SK-N-SH treated with all-trans-retinoic acid at 6 μM for 48 hours (cell line): Measurements from ENCODE around the gene CCDC190.

Experiments
- ATAC-seq: fragments of 200-7000 bp; cut with Tn5 transposase; 3 replicates; pipeline ENCODE4 v1.9.1; 2020; ENCODE audit warnings: mild to moderate bottlenecking, moderate library complexity
- ARNTL ChIP-seq: fragments of 450-650 bp; formaldehyde crosslinking; IDR thresholded peaks from 2 replicates; pipeline ENCODE4 v1.5.0; 2020; ENCODE audit warnings: low read depth, mild to moderate bottlenecking, moderate library complexity, borderline replicate concordance
- BACH2 ChIP-seq: fragments of 250-450 bp; sonication (Bioruptor Pico); IDR thresholded peaks from 2 replicates; pipeline ENCODE4 v1.9.0; 2021; ENCODE audit warnings: mild to moderate bottlenecking, borderline replicate concordance
- CREB5 ChIP-seq: fragments of 250-450 bp; sonication (Bioruptor Pico); IDR thresholded peaks from 2 replicates; pipeline ENCODE4 v1.5.1; 2020; ENCODE audit warnings: low read depth, mild to moderate bottlenecking, moderate library complexity
- CSDC2 ChIP-seq: fragments of 250-450 bp; sonication (Bioruptor Pico); IDR thresholded peaks from 2 replicates; pipeline ENCODE4 v1.5.0; 2020; ENCODE audit warnings: mild to moderate bottlenecking, moderate library complexity
- CSRNP3 ChIP-seq: fragments of 250-450 bp; sonication (Bioruptor Pico); IDR thresholded peaks from 2 replicates; pipeline ENCODE4 v1.5.1; 2021; ENCODE audit warnings: mild to moderate bottlenecking, moderate library complexity
- ESRRG ChIP-seq: fragments of 250-450 bp; sonication (Bioruptor Pico); IDR thresholded peaks from 2 replicates; pipeline ENCODE4 v1.6.1; 2021; ENCODE audit warnings: mild to moderate bottlenecking
- GLIS3 ChIP-seq: fragments of 250-450 bp; sonication (Bioruptor Pico); IDR thresholded peaks from 2 replicates; pipeline ENCODE4 v1.5.0; 2020; ENCODE audit warnings: mild to moderate bottlenecking, moderate library complexity
- ISL1 ChIP-seq: fragments of 250-450 bp; sonication (Bioruptor Pico); IDR thresholded peaks from 2 replicates; pipeline ENCODE4 v2.1.2; 2022; ENCODE audit warnings: mild to moderate bottlenecking, moderate library complexity
- OSR1 ChIP-seq: fragments of 250-450 bp; sonication (Bioruptor Pico); IDR thresholded peaks from 2 replicates; pipeline ENCODE4 v1.8.0; 2022; ENCODE audit warnings: moderate library complexity, mild to moderate bottlenecking, inconsistent platforms
- POU6F1 ChIP-seq: fragments of 250-450 bp; sonication (Bioruptor Pico); IDR thresholded peaks from 2 replicates; pipeline ENCODE4 v1.8.0; 2021; ENCODE audit warnings: low read depth, mild to moderate bottlenecking, moderate library complexity, borderline replicate concordance
- PPARA ChIP-seq: fragments of 250-450 bp; sonication (Bioruptor Pico); IDR thresholded peaks from 2 replicates; pipeline ENCODE4 v1.5.0; 2020; ENCODE audit warnings: mild to moderate bottlenecking, borderline replicate concordance
- RARB ChIP-seq: fragments of 250-450 bp; sonication (Bioruptor Pico); IDR thresholded peaks from 2 replicates; pipeline ENCODE4 v1.8.0; 2021; ENCODE audit warnings: mild to moderate bottlenecking, moderate library complexity
- SNAI2 ChIP-seq: fragments of 250-450 bp; sonication (Bioruptor Pico); IDR thresholded peaks from 2 replicates; pipeline ENCODE4 v1.5.0; 2020; ENCODE audit warnings: mild to moderate bottlenecking, moderate library complexity
- TCF4 ChIP-seq: fragments of 250-450 bp; sonication (Bioruptor Pico); IDR thresholded peaks from 2 replicates; pipeline ENCODE4 v1.8.0; 2021; ENCODE audit warnings: mild to moderate bottlenecking, moderate library complexity, borderline replicate concordance
- TOX ChIP-seq: fragments of 250-450 bp; sonication (Bioruptor Pico); IDR thresholded peaks from 2 replicates; pipeline ENCODE4 v1.8.0; 2021; ENCODE audit warnings: mild to moderate bottlenecking, moderate library complexity, borderline replicate concordance
- TSHZ2 ChIP-seq: fragments of 250-450 bp; sonication (Bioruptor Pico); IDR thresholded peaks from 2 replicates; pipeline ENCODE4 v1.5.0; 2020; ENCODE audit warnings: mild to moderate bottlenecking, moderate library complexity
- ZC3H10 ChIP-seq: fragments of 250-450 bp; sonication (Bioruptor Pico); IDR thresholded peaks from 2 replicates; pipeline ENCODE4 v1.5.1; 2021; ENCODE audit warnings: mild to moderate bottlenecking, moderate library complexity
- ZFP3 ChIP-seq: fragments of 250-450 bp; sonication (Bioruptor Pico); IDR thresholded peaks from 2 replicates; pipeline ENCODE4 v1.5.0; 2020; ENCODE audit warnings: mild to moderate bottlenecking, moderate library complexity
- ZFP30 ChIP-seq: fragments of 450-650 bp; formaldehyde crosslinking; IDR thresholded peaks from 2 replicates; pipeline ENCODE4 v1.5.0; 2022; ENCODE audit warnings: mild to moderate bottlenecking, moderate library complexity
- ZNF565 ChIP-seq: fragments of 450-650 bp; formaldehyde crosslinking; conservative IDR thresholded peaks from 2 replicates; pipeline ENCODE4 v1.5.0; 2020; ENCODE audit warnings: low read depth, mild to moderate bottlenecking, moderate library complexity
- ZNF70 ChIP-seq: fragments of 450-650 bp; formaldehyde crosslinking; IDR thresholded peaks from 2 replicates; pipeline ENCODE4 v1.5.0; 2020; ENCODE audit warnings: mild to moderate bottlenecking, moderate library complexity
- ZNF8 ChIP-seq: fragments of 450-650 bp; formaldehyde crosslinking; IDR thresholded peaks from 2 replicates; pipeline ENCODE4 v1.5.0; 2020; ENCODE audit warnings: mild to moderate bottlenecking, moderate library complexity
- TF ChIP-seq, protein P1 (sequence below): fragments of 250-450 bp; sonication (Bioruptor Pico); IDR thresholded peaks from 2 replicates; pipeline ENCODE4 v1.8.0; 2020; ENCODE audit warnings: mild to moderate bottlenecking, moderate library complexity, borderline replicate concordance

The CCDC190 gene

GRCh38 chr1:162884831-162885230 lies 23.9 kb upstream of the CCDC190 start:
- peak; percentile 37 for ATAC-seq
- TF ChIP-seq ZFP3 (no peak), TOX (CRISPR knock-in tag) (no peak), ESRRG (no peak), RARB (no peak), SNAI2 (peak; percentile 40; the same call in 1 of the 2 replicates), ZFP30 (CRISPR knock-in tag) (no peak), TCF4 (CRISPR knock-in tag) (no peak)

DNA sequence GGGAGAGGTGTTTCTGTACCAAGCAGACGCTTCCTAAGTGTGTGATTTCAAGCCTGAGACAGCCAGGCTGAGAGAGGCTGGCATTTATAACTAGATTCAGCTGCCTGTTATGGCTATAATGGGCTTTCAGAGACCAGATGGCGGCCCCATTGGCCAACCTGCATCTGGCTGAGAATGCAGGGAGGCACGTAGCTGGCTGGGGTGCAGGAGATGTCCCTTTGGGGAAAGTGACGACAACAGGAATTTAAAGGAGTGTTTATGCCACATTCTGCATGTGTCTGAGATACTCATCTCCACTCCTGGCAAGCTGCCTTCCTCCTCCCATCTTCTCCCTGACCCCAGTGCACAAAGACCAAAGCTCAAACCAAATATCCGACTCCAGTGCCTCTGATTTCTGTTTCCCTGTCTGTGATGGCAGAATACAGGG lies 21.3 kb upstream of the CCDC190 start:
- ATAC-seq = peak; percentile 74
- TF ChIP-seq GLIS3 (CRISPR knock-in tag) (no peak; the same call in 1 of the 2 replicates), ZNF70 (0 out of 2 replicates have a peak, but pooled peaks have one; percentile 4), TOX (CRISPR knock-in tag) (no peak), ZFP3 (peak; percentile 41), TCF4 (CRISPR knock-in tag) (peak; percentile 97), OSR1 (CRISPR knock-in tag) (no peak), POU6F1 (CRISPR knock-in tag) (no peak), SNAI2 (peak; percentile 77; the same call in 1 of the 2 replicates), ISL1 (CRISPR knock-in tag) (peak; percentile 95), TSHZ2 (CRISPR knock-in tag) (peak; percentile 95), ZC3H10 (CRISPR knock-in tag) (no peak), ZNF8 (CRISPR knock-in tag) (no peak), ZNF565 (no peak), ARNTL (no peak)
- TF ChIP-seq, all 23 proteins: peak for 6

- ATAC-seq = peak; percentile 7
Measured at GRCh38 chr1:162881590-162881989, 20.6 kb upstream of the CCDC190 start.

More at GRCh38 chr1:162881590-162881989, 20.6 kb upstream of the CCDC190 start:
- no peak for TF ChIP-seq TOX (CRISPR knock-in tag)
- no peak for TF ChIP-seq ESRRG
- no peak for TF ChIP-seq RARB
- no peak for TF ChIP-seq ZNF70
- no peak for TF ChIP-seq ZFP30 (CRISPR knock-in tag)
- TF ChIP-seq ISL1 (CRISPR knock-in tag) = no peak
- no peak for TF ChIP-seq POU6F1 (CRISPR knock-in tag)
- peak; percentile 75; the same call in 1 of the 2 replicates for TF ChIP-seq ZFP3
- TF ChIP-seq CSDC2 (CRISPR knock-in tag) = no peak
- no peak for TF ChIP-seq GLIS3 (CRISPR knock-in tag)
- no peak for TF ChIP-seq BACH2 (CRISPR knock-in tag)
- no peak for TF ChIP-seq OSR1 (CRISPR knock-in tag)
- TF ChIP-seq ZC3H10 (CRISPR knock-in tag) = no peak
- no peak for TF ChIP-seq TCF4 (CRISPR knock-in tag)
- 0 out of 2 replicates have a peak, but pooled peaks have one; percentile 47 for TF ChIP-seq ZNF565
- TF ChIP-seq CSRNP3 (CRISPR knock-in tag) = no peak
- no peak for TF ChIP-seq ZNF8 (CRISPR knock-in tag)
- TF ChIP-seq PPARA (CRISPR knock-in tag) = no peak
- no peak for TF ChIP-seq CREB5 (CRISPR knock-in tag)
- TF ChIP-seq, protein P1, sequence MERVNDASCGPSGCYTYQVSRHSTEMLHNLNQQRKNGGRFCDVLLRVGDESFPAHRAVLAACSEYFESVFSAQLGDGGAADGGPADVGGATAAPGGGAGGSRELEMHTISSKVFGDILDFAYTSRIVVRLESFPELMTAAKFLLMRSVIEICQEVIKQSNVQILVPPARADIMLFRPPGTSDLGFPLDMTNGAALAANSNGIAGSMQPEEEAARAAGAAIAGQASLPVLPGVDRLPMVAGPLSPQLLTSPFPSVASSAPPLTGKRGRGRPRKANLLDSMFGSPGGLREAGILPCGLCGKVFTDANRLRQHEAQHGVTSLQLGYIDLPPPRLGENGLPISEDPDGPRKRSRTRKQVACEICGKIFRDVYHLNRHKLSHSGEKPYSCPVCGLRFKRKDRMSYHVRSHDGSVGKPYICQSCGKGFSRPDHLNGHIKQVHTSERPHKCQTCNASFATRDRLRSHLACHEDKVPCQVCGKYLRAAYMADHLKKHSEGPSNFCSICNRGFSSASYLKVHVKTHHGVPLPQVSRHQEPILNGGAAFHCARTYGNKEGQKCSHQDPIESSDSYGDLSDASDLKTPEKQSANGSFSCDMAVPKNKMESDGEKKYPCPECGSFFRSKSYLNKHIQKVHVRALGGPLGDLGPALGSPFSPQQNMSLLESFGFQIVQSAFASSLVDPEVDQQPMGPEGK (CRISPR knock-in tag) = no peak
- TF ChIP-seq SNAI2 = peak; percentile 28; the same call in 1 of the 2 replicates
- no peak for TF ChIP-seq ARNTL
- no peak for TF ChIP-seq TSHZ2 (CRISPR knock-in tag)
